ENCODE results near the gene SLCO3A1. TPM values are rescaled to one million over a fixed set of nuclear protein-coding genes. Genes with fewer than 3 reads are reported as not detected.

The SLCO3A1 gene
- total and polyA plus RNA-seq, 9 donors, result 1.7 to 8.6 (median 4.5) TPM

- H3K27ac ChIP-seq (ENCODE audit: low read length), result no peak overlapping the region
- H3K36me3 ChIP-seq (ENCODE audit: control insufficient read depth, insufficient read depth, low read length), result no peaks in the 10 kb centered on the region
- H3K27me3 ChIP-seq (ENCODE audit: control insufficient read depth, insufficient read depth, low read length), result peaks cover 4% of the 10 kb centered on the region
- 67% methylated on average over 1 of the region's 2 CpGs for WGBS (ENCODE audit: insufficient coverage)
- peak; percentile 45 for DNase-seq
- H3K4me3 ChIP-seq (ENCODE audit: low read length), result no peak overlapping the region
- no peaks in the 10 kb centered on the region for H3K4me1 ChIP-seq (ENCODE audit: control insufficient read depth, insufficient read depth, low read length)
- no peaks in the 10 kb centered on the region for H3K9me3 ChIP-seq (replicated peaks; ENCODE audit: control insufficient read depth, low read depth, low read length)
Measured at GRCh38 chr15:92035961-92036360, 182.5 kb downstream of the SLCO3A1 start.

GRCh38 chr15:92037491-92037890, 184.0 kb downstream of the SLCO3A1 start:
- Histone ChIP-seq H3K4me3 (ENCODE audit: low read length) (no peak overlapping the region), H3K9me3 (replicated peaks; ENCODE audit: control insufficient read depth, low read depth, low read length) (no peaks in the 10 kb centered on the region), H3K4me1 (ENCODE audit: control insufficient read depth, insufficient read depth, low read length) (no peaks in the 10 kb centered on the region), H3K36me3 (ENCODE audit: control insufficient read depth, insufficient read depth, low read length) (no peaks in the 10 kb centered on the region), H3K27ac (ENCODE audit: low read length) (no peak overlapping the region), H3K27me3 (ENCODE audit: control insufficient read depth, insufficient read depth, low read length) (peaks cover 4% of the 10 kb centered on the region)
- DNase-seq, result no peak
- WGBS (ENCODE audit: insufficient coverage), result 57% methylated on average over 1 of the region's 1 CpG

- whole genome bisulfite sequencing (ENCODE audit: insufficient coverage), result no CpG with 5 or more reads among the region's 1 CpG
Measured at GRCh38 chr15:92040350-92040749, 186.8 kb downstream of the SLCO3A1 start.

GRCh38 chr15:92041371-92041770, 187.9 kb downstream of the SLCO3A1 start:
- H3K4me1 ChIP-seq (ENCODE audit: control insufficient read depth, insufficient read depth, low read length), result no peaks in the 10 kb centered on the region
- no peaks in the 10 kb centered on the region for H3K9me3 ChIP-seq (replicated peaks; ENCODE audit: control insufficient read depth, low read depth, low read length)
- no peaks in the 10 kb centered on the region for H3K36me3 ChIP-seq (ENCODE audit: control insufficient read depth, insufficient read depth, low read length)
- H3K4me3 ChIP-seq (ENCODE audit: low read length), result no peak overlapping the region
- no peak for DNase-seq
- 67% methylated on average over 1 of the region's 4 CpGs for WGBS (ENCODE audit: insufficient coverage)
- H3K27me3 ChIP-seq (ENCODE audit: control insufficient read depth, insufficient read depth, low read length), result peaks cover 2% of the 10 kb centered on the region
- H3K27ac ChIP-seq (ENCODE audit: low read length), result no peak overlapping the region

More at GRCh38 chr15:92040350-92040749, 186.8 kb downstream of the SLCO3A1 start:
- no peak overlapping the region for H3K27ac ChIP-seq (ENCODE audit: low read length)
- no peak for DNase-seq
- no peaks in the 10 kb centered on the region for H3K4me1 ChIP-seq (ENCODE audit: control insufficient read depth, insufficient read depth, low read length)
- H3K4me3 ChIP-seq (ENCODE audit: low read length), result no peak overlapping the region
- H3K27me3 ChIP-seq (ENCODE audit: control insufficient read depth, insufficient read depth, low read length), result peaks cover 5% of the 10 kb centered on the region
- no peaks in the 10 kb centered on the region for H3K9me3 ChIP-seq (replicated peaks; ENCODE audit: control insufficient read depth, low read depth, low read length)
- no peaks in the 10 kb centered on the region for H3K36me3 ChIP-seq (ENCODE audit: control insufficient read depth, insufficient read depth, low read length)

- 68% methylated on average over 3 of the region's 3 CpGs for WGBS (ENCODE audit: insufficient coverage)
- Histone ChIP-seq H3K4me3 (ENCODE audit: low read length) (no peak overlapping the region), H3K9me3 (replicated peaks; ENCODE audit: control insufficient read depth, low read depth, low read length) (no peaks in the 10 kb centered on the region), H3K27ac (ENCODE audit: low read length) (no peak overlapping the region), H3K27me3 (ENCODE audit: control insufficient read depth, insufficient read depth, low read length) (peaks cover 2% of the 10 kb centered on the region), H3K4me1 (ENCODE audit: control insufficient read depth, insufficient read depth, low read length) (no peaks in the 10 kb centered on the region), H3K36me3 (ENCODE audit: control insufficient read depth, insufficient read depth, low read length) (no peaks in the 10 kb centered on the region)
- no peak for DNase-seq
Measured at GRCh38 chr15:92043283-92043682, 189.8 kb downstream of the SLCO3A1 start.

- H3K4me3 ChIP-seq (ENCODE audit: low read length), result no peak overlapping the region
- H3K4me1 ChIP-seq (ENCODE audit: control insufficient read depth, insufficient read depth, low read length), result peaks cover 2% of the 10 kb centered on the region
- peaks cover 2% of the 10 kb centered on the region for H3K27me3 ChIP-seq (ENCODE audit: control insufficient read depth, insufficient read depth, low read length)
- 92% methylated on average over 10 of the region's 10 CpGs for WGBS (ENCODE audit: insufficient coverage)
- H3K27ac ChIP-seq (ENCODE audit: low read length), result no peak overlapping the region
- H3K9me3 ChIP-seq (replicated peaks; ENCODE audit: control insufficient read depth, low read depth, low read length), result no peaks in the 10 kb centered on the region
- no peaks in the 10 kb centered on the region for H3K36me3 ChIP-seq (ENCODE audit: control insufficient read depth, insufficient read depth, low read length)
- no peak for DNase-seq
Measured at GRCh38 chr15:92044203-92044909, 190.8 kb downstream of the SLCO3A1 start.

GRCh38 chr15:92047900-92048299, 194.4 kb downstream of the SLCO3A1 start:
- H3K36me3 ChIP-seq (ENCODE audit: control insufficient read depth, insufficient read depth, low read length), result no peaks in the 10 kb centered on the region
- H3K27ac ChIP-seq (ENCODE audit: low read length), result no peak overlapping the region
- DNase-seq, result no peak
- WGBS (ENCODE audit: insufficient coverage), result 94% methylated on average over 3 of the region's 4 CpGs
- no peak overlapping the region for H3K4me3 ChIP-seq (ENCODE audit: low read length)
- no peaks in the 10 kb centered on the region for H3K9me3 ChIP-seq (replicated peaks; ENCODE audit: control insufficient read depth, low read depth, low read length)
- H3K27me3 ChIP-seq (ENCODE audit: control insufficient read depth, insufficient read depth, low read length), result peaks cover 2% of the 10 kb centered on the region
- H3K4me1 ChIP-seq (ENCODE audit: control insufficient read depth, insufficient read depth, low read length), result peaks cover 5% of the 10 kb centered on the region

GRCh38 chr15:92048739-92049138, 195.2 kb downstream of the SLCO3A1 start:
- H3K9me3 ChIP-seq (replicated peaks; ENCODE audit: control insufficient read depth, low read depth, low read length), result no peaks in the 10 kb centered on the region
- no peak for DNase-seq
- no peaks in the 10 kb centered on the region for H3K36me3 ChIP-seq (ENCODE audit: control insufficient read depth, insufficient read depth, low read length)
- H3K4me3 ChIP-seq (ENCODE audit: low read length), result no peak overlapping the region
- no peak overlapping the region for H3K27ac ChIP-seq (ENCODE audit: low read length)
- H3K27me3 ChIP-seq (ENCODE audit: control insufficient read depth, insufficient read depth, low read length), result peaks cover 2% of the 10 kb centered on the region
- WGBS (ENCODE audit: insufficient coverage), result 87% methylated on average over 3 of the region's 7 CpGs
- peaks cover 5% of the 10 kb centered on the region for H3K4me1 ChIP-seq (ENCODE audit: control insufficient read depth, insufficient read depth, low read length)

- no peak overlapping the region for H3K27ac ChIP-seq (ENCODE audit: low read length)
- peak; percentile 57 for DNase-seq
- no peaks in the 10 kb centered on the region for H3K36me3 ChIP-seq (ENCODE audit: control insufficient read depth, insufficient read depth, low read length)
- no peaks in the 10 kb centered on the region for H3K9me3 ChIP-seq (replicated peaks; ENCODE audit: control insufficient read depth, low read depth, low read length)
- no peak overlapping the region for H3K4me3 ChIP-seq (ENCODE audit: low read length)
- H3K4me1 ChIP-seq (ENCODE audit: control insufficient read depth, insufficient read depth, low read length), result peaks cover 5% of the 10 kb centered on the region
- H3K27me3 ChIP-seq (ENCODE audit: control insufficient read depth, insufficient read depth, low read length), result peaks cover 3% of the 10 kb centered on the region
- WGBS (ENCODE audit: insufficient coverage), result 49% methylated on average over 6 of the region's 10 CpGs
Measured at GRCh38 chr15:92049290-92049989, 195.9 kb downstream of the SLCO3A1 start.

- Histone ChIP-seq H3K4me3 (ENCODE audit: low read length) (no peak overlapping the region), H3K27ac (ENCODE audit: low read length) (no peak overlapping the region), H3K36me3 (ENCODE audit: control insufficient read depth, insufficient read depth, low read length) (no peaks in the 10 kb centered on the region), H3K4me1 (ENCODE audit: control insufficient read depth, insufficient read depth, low read length) (peaks cover 5% of the 10 kb centered on the region), H3K9me3 (replicated peaks; ENCODE audit: control insufficient read depth, low read depth, low read length) (no peaks in the 10 kb centered on the region), H3K27me3 (ENCODE audit: control insufficient read depth, insufficient read depth, low read length) (peaks cover 2% of the 10 kb centered on the region)
- no peak for DNase-seq
- WGBS (ENCODE audit: insufficient coverage), result 69% methylated on average over 9 of the region's 9 CpGs
Measured at GRCh38 chr15:92050220-92050898, 196.9 kb downstream of the SLCO3A1 start.
